GM04504 (cell line): ENCODE data around the gene G6PC3.
A peak's percentile ranks its signal among the peaks of the same experiment; 100 is the strongest.
"Not testable (repeated sequence)": the region's sequence is repeated elsewhere in the genome, so short reads cannot be mapped to it uniquely, and the experiment has no call there.

Experiments used
- DNase-seq: peaks from one replicate; pipeline ENCODE4 v3.0.0-alpha.2; 2012; ENCODE audit warnings: low read depth

Gene G6PC3

DNA sequence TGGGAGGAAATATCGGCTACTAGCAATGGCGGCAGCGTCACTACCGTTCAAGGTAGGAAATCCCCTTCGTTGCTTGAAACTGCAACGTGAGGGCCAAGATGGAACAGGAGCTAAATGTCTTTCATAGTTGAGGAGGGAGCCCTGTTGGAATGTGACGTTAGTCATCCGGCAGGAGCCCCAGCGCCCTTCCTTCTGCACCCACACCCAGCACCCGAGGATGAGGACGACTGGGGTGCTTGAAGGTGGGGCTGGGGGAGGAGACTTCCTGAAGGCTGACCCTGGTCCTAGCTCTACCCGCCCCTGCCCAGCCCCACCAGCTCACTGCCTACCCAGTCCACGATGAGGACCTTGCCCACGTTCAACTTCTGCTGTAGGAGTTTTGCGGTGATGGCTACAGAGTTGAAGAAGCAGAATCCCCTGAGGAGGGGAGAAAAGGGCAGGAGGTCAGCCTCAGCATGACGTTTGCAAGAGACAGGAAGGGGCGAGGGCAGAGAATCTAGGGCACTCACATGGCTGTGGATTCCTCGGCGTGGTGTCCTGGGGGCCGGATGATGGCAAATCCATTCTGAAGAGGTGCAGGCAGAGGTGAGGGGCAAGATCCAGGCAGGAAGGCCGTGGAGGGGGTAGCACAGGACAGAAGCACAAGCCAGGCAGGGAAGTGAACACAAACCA, 11.9 kb downstream of the G6PC3 start:
- no peak for DNase-seq

DNA sequence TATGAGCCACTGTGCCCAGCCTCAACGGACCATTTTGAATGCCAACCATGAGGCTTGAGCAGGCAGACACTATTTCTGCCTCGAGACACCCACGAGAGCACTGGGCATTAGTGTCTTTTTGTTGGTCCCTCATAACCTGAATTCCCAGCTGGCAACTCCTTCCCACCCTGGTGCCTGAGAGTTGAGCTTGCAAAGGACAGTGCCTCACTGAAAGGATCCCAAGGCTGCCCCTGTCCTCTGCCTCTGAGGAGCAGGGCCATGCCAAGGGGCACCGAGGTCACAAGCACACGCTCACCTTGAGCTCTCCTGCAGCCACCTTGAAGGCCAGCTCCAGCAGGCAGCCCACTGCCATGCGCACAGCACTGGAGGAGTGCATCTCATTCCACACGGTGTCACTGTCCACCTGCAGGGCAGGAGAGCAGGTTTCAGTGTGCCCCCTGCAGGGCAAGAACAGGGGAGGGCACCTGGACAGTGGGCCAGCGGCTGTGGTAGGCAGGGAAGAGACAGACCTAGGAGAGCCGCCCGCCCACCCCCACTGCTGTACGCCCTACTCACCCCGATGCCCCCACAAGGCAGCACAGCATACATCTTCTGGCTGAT, 12.8 kb downstream of the G6PC3 start:
- DNase-seq = no peak

DNA sequence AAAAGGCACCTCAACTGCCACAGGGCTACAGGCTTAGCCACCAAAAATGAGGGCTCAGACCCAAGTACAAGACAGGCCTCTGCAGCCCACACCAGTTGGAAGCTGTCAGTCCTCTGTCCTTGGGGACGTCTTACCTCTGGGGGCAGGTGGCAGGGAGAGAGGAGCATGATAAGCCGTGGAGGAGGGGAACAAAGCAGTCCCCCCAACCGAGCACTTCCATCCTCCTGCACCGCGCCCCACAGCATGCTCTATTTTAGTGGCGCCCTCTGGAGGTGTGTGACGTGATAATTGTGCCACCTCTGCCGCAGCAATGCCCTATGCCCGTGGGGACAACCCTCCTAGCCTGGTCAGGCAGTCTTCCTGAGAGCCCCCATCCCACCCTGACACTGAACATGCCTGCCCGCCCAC, 13.6 kb downstream of the G6PC3 start:
- DNase-seq = no peak

DNA sequence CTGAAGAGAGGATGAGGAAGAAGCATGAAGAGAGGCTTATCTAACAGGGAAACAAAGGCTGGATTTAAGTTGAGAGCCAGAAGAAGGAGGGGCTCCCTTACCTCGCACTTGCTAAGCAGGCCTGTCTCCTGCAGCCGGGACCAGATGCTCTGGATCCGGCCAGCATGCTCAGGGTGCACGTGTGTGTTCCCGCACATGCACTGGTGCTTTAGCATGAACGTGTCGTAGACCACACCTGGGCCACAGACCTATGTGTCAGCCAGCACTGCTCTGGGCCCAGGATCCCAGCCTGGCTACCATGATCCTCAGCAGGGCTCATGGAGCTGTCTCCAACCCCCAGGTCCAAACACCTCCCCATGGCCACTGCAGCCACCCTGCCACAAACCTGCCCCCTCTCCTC, 14.4 kb downstream of the G6PC3 start:
- DNase-seq = no peak

DNA sequence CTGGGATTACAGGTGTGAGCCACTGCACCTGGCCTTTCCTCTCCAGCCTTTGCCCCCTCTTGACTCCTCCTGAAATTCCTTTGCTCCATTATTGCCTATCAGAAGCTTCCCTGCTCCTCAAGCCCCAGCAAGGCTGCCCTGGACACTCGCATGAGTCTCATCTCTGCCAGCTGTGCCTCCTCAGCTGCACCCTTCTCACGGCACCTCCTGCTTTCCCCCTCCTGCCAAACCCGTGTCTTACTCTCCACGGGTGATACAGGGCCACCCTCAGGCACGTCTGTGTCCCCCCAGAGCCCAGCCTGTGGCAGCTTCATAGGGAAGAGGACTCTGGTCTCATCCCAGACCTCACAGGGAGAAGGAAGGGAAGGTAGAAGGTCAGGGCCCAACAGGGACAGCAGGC, 15.4 kb downstream of the G6PC3 start:
- no peak for DNase-seq

DNA sequence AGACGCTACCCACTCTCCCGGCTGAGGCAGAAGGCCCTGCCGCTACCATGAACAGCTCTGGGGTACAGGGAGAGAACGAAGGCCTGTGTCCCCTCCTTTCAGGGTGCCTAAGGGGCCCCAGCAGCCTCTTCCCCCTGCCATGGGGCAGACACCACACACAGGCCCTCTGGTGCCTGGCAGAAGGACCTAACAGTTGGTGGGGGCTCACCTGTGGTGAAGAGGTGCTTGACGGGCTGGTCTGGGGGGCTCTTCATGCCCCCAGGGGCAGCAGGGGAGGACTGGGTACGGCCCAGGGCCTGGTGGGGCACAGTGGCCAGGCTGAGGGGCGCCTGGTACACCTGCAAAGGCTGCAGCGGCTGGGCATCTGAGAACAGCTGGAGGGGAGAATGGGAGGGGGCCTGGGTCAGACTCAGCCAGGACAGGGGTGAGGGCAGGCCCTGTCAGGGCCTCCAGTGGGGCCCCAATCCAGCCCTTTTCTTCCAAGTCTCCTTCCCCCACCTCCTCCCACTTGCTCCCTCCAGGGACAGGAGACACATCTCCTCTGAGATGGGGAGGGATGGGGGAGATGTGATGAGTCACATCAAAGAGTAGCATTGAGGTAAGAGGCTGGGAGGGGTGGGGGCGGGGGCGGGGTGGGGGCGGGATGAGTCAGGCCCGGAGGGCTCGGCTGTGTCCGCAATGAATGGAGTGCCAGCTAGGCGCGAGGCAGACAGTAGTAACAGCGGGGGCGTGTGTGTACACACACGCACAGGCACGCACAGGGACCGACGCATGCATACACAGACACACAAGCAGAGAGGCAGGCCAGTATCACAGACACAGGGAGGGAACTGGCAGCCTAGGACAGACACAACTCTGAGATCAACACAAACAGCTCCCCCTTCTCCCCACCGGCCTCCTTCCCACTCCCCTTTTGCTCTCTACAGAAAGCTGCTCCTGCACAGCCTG, 16.1 kb downstream of the G6PC3 start:
- DNase-seq = peak; percentile 80

DNA sequence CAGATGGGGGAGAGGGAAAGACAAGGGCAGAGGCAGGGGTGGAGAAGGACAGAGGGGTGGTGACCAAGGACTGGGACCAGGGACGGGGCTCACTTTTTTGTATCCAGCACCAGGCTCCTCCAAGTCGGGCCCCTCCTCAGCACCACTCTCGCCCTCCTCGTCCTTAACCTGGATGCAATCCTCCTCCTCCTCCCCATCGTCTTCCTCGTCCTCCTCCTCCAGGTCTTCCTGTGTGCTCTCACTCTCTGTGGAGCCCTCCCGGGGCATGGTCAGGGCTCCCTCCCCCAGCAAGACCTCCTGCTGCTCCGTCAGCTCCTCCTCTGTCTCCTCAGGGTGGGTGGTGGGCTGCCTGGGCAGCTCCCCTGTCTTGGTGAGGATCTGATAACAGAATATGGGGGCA, 16.8 kb downstream of the G6PC3 start:
- DNase-seq = no peak

DNA sequence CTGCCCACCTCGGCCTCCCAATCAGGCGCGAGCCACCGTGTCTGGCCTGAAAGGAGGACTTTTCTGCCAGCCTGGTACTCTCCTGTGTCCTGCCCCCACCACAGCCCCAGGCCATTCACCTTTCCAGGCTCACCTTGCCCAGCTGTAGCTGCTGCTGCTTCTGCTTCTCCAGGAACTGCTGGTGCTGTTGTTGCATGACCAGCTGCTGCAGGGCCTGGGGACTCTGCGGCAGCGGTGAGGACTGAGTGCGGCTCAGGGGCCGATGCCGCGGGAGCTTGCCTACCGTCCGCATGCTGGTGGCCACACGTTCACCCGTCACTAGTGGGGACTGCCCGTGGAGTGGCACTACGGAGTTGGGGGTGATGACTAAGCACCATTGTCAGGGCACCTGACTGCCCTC, 17.7 kb downstream of the G6PC3 start:
- no peak for DNase-seq

DNA sequence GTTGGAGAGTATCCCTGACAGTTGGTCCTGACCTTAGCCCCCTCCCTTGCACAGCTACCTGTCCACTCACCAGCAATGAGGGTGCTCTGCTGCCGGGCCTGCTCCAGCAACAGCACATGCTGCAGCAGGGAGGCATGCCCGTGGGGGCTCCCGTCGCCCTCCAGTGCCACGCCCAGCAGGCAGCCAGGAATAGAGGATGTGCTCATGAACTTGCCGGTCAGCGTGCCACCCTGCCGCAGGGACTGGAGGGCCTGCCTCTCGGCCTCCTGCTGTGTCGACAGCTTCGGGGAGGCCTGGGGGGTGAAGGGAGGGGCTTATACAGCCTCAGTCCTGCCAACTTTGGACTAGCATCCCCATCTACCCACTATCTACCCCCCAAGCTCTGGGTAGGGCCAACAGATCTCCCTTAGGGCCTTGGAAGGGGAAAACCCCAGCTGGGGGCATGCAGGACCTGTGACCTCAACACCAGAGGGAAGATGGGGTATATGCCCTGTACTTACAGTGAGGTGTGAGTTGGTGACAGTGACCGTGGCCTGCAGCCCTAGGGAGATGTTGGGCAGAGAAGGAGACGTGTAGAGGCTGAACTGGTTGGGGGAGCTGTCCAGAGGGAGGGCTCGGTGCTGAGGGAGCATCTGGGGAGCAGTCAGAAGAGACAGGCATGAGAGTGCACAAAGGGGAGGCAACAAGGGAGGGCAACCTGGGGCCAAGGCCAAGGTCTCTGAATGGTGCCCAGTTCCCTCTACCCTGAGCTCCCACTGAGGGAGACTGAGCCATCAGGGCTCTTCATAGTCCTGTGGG, 20.9 kb downstream of the G6PC3 start:
- DNase-seq = no peak

DNA sequence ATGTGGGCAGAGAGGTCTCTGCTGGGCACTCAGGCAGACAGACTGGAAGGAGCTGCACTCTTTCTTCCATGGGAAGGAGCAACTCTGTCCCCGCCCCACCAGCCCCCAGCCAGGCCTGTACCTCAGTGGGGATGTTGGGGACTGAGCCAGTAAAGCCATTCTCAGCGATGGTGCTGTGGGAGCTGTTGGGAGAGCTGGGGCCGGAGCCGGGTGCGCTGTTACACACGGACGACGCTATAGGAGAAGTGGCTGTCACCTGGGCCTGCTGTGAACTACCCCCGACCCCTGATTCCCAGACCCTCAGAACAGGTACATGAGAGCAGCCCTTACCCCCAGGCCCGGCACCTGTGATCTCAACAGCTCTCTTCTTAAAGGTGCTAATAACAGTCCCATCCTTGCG, 21.5 kb downstream of the G6PC3 start:
- DNase-seq = no peak

DNA sequence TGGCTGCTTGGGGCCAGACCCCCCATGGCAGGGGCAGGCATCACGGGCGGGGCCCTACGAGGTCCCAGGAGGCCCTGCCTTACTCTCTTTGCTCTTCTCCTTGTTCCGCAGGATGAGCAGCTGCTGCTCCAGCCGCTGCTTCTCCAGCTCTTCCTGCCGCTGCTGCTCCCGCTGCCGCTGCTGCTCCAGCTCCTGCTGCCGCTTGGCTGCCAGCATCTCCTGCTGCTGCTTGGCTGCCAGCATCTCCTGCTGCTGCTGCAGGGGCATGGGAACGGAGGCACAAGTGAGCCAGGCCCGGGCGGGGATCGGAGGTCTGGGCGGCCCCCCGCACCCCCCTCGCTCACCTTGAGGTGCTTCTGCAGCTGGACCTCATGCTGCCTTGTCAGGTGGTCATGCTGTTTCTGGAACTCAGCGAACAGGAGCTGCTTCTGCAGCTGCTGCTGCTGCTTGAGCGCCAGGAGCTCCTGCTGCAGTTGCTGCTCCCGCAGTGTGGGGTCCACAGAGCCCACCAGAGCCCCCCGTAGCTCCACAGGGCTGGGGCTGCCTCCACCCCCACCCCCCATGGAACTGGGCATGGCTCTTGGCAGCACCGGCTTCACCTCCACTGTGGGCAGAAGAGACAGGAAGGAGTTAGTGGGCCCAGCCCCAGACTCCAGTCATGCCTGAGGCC, 22.8 kb downstream of the G6PC3 start:
- no peak for DNase-seq

DNA sequence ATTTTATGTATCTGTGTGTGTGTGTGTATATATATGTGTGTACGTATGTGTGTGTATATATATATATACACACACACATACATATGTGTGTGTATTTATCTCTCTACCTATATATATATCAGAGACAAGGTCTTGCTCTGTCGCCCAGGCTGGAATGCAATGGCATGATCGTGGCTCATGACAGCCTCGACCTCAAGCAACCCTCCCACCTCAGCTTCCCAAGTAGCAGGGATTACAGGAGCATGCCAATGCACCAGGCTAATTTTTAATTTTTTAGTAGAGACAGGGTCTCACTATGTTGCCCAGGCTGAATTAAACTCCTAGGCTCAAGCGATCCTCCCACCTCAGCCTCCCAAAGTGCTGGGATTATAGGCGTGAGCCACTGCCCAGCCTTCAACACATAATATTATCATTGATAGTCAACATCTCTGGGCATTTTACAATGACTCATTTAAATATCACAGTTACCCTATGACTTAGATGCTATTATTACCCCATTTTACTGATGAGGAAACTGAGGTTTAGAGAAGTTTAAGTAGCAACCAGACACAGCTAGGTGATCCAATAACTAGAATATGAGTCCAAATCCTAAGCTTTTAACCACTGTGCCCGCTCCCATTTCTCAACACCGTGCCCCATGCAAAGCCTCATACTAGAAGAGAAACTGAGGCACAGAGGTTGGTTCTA, 24.3 kb downstream of the G6PC3 start:
- DNase-seq = no peak

DNA sequence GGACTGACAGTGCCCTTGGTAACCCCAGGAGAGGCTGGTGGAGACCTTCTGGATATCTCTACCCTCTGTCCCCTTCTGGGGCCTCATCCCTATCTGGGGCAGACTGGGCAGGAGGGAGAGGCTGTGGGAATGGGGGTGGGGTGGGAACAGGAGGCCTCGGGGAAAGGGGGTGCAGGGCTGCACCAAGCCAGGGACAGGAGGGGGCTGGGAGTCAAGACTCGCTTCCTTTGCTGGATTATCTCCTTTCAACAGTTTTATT, 24.8 kb downstream of the G6PC3 start:
- DNase-seq = no peak

DNA sequence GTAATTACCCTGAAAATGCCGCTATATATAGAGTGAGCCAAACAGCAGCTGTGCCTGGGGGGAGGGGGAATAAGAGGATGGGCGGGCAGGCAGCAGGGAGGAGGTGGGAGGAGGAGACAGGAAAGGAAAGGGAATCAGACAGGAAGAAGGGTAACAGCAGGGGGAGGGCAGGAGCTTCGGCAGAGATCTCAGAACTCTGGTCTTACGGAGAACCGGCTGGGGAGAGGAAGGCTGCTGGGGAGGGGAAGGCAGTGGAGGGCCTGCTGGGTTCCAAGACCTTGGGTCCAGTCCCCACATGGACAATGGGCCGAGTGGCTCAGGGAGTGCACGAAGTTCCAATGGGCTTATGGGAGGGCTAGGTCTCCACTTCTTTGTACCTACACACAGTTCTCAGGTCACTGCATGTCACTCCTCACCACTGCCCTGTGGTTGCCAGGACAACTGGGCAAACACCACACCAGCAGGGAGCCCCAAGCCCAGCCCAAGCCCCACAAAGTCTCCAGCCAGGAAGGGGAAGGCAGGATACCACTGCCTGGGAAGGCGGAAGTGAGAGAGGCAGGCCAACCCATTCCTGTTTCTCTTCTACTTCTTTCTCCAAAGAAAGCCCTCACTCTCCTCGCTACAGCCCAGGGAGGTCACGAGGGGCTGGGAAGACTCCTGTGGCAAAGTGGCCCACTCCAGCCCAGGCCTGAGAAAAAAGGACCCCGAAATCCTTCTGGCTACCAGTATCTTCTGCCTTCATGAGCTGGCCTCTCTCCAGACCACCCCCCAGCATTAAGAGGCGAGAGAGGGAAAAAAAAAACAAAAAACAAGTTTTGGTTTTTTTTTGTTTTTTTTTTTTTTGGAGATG, 25.3 kb downstream of the G6PC3 start:
- DNase-seq = peak; percentile 85

DNA sequence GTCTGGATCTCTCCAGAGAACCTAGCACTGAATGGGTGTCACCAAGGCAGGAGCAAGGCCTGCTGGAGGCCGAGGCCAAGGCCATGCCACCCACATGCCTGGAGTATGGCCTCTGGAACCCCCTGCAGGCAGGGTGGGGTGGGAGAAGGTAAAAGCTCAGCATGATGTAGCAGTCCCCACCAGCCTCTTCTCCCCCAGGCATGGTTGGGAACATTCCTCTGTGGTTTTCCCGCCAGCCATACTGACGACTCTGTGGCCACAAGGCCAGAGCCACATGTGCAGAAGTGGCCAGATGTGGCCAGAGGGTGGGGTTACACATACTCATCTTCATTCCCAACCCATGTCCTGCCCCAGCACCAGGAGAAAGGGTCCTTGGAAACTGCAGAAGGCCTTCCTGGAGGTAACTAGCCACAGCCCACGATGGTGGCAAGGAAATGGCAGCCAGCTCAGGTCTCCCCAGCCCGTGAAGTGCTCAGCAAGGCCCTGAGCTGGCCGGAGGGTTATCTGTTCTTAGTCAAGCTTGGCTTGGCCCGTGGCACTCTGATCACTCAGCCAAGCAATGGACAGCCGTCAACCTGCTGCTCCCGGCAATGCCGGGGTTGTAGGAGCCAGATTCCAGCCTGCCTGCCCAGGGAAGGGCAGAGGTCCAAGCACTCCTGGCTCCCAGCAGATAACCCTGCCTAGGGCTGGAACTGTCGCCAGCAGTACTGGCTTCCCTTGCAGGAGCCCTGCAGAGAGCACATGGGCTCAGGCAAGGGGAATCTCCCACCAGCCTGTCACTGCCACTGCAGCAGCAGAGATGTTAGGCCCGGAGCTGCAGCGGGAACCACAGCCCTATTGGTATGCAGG, 26.8 kb downstream of the G6PC3 start:
- peak; percentile 57 for DNase-seq

DNA sequence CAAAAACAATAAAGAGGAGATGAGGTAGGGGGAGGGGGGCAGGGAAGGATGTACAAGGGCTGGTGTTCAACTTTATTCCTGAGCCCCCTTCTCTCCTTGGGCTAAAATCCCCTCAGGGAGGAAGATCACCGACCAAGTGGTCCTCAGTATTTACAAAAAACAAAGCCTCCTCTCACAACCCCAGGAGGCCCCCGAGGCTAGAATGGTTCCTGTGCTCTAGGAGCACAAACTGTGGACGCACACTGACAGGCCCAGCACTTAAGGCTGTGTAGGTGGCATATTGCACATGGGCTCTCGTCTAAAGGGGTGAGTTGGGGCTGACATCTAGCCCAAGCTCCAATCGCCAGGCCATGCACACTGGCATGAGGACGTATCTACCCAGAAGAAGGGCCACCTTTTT, 31.3 kb downstream of the G6PC3 start:
- DNase-seq = not testable (repeated sequence)

DNA sequence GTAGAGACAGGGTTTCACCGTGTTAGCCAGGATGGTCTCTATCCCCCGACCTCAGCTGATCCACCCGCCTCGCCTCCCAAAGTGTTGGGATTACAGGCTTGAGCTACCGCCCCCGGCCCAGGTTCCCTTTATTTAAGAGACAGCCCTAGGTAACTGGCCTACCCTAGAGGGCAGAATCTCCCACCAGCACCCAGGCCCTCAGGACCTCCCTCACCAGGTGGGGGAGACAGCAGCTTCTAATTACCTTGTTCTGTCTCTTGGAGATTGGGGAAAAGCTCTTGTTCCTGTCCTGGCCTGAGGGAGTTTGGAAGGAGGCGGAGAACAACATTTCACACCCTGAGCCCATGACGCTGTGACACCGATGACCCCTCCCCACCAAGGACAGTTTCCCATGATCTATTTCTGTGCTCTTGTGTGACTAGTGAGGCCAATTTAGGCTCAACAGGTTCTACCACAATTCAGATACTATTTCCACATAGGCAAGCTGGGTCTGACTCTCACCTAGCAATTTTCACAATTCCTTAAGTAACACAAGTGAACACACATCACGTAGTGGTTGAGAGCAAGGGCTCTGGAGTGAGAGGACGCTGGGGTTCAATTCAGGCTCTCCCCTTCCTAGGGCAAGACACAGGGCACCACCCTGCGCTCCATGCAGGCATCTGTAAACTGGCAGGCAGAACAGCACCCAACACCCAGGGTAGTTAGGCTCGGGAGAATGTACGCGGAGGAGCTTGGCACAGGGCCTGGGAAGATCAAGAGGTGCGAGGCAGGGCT, 32.5 kb downstream of the G6PC3 start:
- no peak for DNase-seq

DNA sequence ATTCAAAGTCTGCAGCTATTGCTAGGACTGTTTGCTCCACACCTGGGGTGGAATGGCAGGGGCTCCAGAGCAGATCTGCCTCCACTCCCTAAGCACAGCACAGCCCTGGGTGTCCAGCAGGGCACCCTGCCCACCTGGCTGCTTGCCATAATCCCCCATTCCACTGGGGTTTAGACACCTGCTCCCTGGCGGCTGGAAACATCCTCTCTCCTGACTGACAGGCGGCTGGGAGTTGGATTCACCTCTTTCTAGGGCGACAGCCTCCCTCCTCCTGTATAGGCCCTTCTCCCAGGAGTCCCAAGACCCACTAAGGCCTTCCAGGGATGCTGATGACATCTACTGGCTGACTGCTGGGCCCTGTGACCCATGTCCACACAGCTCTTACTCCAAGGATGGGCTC, 34.9 kb downstream of the G6PC3 start:
- DNase-seq = no peak

DNA sequence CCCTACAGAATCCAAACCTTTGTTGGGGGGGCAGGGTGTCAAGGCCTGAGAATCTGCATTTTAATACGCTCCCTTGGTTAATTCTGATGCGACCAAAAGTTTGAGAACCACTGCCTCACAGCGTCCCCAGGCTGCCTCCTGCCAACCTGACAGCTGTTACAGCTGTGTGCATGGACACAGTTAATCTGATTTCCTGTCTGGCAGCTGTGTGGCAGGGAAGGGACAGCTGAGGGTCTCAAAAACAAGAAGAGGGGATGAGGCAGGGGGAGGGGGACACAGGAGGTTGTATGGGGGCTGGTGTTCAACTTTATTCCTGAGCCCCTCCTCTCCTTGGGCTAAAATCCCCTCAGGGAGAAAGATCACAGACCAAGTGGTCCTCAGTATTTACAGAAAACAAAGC, 35.4 kb downstream of the G6PC3 start:
- no peak for DNase-seq
